HCT116 (cell line): ENCODE data around the gene KIFAP3.
"Not testable (repeated sequence)": the region's sequence is repeated elsewhere in the genome, so short reads cannot be mapped to it uniquely, and the experiment has no call there.

ENCODE experiments used
- CTCF ChIP-seq, 3 experiments: fragments of 200-600 bp in 1 of 3; sonication (generic) in 1 of 3; IDR thresholded peaks in 2 of 3; conservative IDR thresholded peaks in 1 of 3; 2 replicates each; pipeline ENCODE4 v1.5.1; 2012 to 2017; ENCODE audit warnings: low read depth in 2 of 3, low read length in 2 of 3, antibody characterized with exemption in 1 of 3, borderline replicate concordance in 1 of 3, control low read depth in 1 of 3, mild to moderate bottlenecking in 1 of 3, mixed read lengths in 1 of 3, mixed run types in 1 of 3, moderate library complexity in 1 of 3; ENCODE audit not compliant: insufficient read depth in 1 of 3
- JUND ChIP-seq: IDR thresholded peaks from 2 replicates; pipeline ENCODE4 v1.6.1; 2012
- POLR2A ChIP-seq: IDR thresholded peaks from 2 replicates; pipeline ENCODE4 v1.7.0; 2011; ENCODE audit warnings: borderline replicate concordance; ENCODE audit not compliant: insufficient read depth, insufficient read length; ENCODE audit errors: extremely low read depth
- RAD21 ChIP-seq: IDR thresholded peaks from 2 replicates; pipeline ENCODE4 v1.6.1; 2012; ENCODE audit warnings: low read depth, mild to moderate bottlenecking
- TCF7L2 ChIP-seq: IDR thresholded peaks from 2 replicates; pipeline ENCODE4 v1.7.0; 2011; ENCODE audit warnings: borderline replicate concordance, inconsistent platforms; ENCODE audit not compliant: insufficient read depth, insufficient read length; ENCODE audit errors: extremely low read depth
- ZFX ChIP-seq: fragments of 450-650 bp; IDR thresholded peaks from 2 replicates; pipeline ENCODE4 v1.6.1; 2017

GRCh38 chr1:170008745-170009144, 65.8 kb downstream of the KIFAP3 start:
- not testable (repeated sequence) for TF ChIP-seq CTCF (IDR thresholded peaks at IDR 0.05 in 2 of 3, conservative IDR thresholded peaks at IDR 0.05 in 1 of 3; ENCODE audit: borderline replicate concordance in 1 of 3, insufficient read depth in 1 of 3, low read depth in 2 of 3, low read length in 2 of 3); POLR2A; ZFX; TCF7L2; JUND; RAD21
